GM08714 (cell line): ENCODE results near the gene CALHM5.
"Not testable (repeated sequence)": the region's sequence is repeated elsewhere in the genome, so short reads cannot be mapped to it uniquely, and the experiment has no call there.

Source experiments
- H3K4me3 ChIP-seq: fragments of 200-500 bp; sonication (Bioruptor generic); 2 replicates; pipeline ENCODE4 v1.5.1; 2014; ENCODE audit warnings: mild to moderate bottlenecking, low read length, inconsistent platforms
- ZNF274 ChIP-seq: IDR thresholded peaks from 2 replicates; pipeline ENCODE4 v1.6.1; 2012; ENCODE audit warnings: mild to moderate bottlenecking, low read depth, low read length

The CALHM5 gene

DNA sequence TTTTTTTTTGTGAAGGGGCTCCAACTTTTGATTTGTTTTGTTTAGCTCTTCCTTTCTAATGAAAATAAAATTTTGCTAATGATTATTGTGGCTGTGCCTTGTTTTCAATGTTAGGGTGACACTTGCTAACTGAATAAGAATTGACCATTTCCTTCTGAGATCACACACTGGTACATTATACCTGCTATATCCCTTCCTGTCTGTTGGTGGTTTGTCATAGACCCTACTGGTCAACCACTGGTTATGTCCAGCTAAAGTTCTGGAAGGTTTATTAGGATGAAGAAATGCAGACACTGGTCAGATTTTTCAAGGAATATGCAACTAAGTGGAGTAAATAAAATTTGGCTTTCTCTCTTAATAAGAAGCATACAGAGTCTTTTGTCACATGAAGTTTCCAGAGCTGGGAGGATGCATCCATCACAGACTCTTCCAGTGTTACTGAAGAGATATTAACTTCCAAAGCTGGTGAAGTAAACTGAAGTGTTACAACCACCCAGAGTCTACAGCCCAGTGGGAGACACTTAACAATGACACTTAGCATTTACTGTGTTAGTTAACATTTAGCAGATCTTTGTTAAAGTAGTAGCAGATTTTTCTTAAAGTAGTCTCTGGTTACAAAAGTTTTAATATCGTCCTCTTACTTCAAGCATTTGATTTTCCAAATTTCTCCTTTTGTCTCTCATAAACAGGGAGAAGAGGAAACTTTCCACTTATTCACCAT lies 19.7 kb upstream of the CALHM5 start:
- H3K4me3 ChIP-seq = no peak overlapping the region
- TF ChIP-seq ZNF274 = no peak

DNA sequence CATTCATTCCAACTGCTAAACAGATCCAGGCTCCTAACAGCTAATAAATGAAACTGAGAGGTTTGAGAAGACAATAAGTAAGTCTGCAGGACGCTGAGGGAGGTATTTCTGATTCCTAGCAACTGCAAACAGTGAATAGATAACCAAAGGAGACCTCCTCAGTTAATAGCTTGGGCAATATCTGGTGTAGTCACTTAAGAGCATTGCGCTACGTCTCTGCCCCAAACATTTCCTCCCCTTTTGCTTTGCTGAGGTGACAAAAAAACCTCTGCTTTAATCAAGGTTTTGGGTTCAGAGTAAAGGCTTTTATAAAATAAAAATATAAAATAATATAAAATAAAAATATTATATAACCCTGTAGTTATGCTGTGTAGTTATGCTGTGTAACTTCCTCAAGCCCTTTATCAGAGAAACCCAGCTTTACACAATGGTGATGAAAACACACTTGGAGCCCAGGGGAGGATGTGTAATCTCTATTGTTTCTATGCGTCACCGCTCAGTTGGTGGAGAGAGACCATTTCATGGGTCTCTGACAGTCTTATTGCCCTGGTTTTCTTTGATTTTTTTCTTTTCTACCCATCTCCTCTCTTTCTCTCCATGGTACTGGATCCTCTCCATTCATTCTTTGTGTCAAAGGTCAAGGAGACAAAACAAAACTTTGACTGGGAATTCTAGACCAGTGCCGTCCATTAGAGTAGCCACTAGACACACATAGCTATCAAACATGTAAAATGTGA lies 18.9 kb upstream of the CALHM5 start:
- H3K4me3 ChIP-seq = no peak overlapping the region
- no peak for TF ChIP-seq ZNF274

DNA sequence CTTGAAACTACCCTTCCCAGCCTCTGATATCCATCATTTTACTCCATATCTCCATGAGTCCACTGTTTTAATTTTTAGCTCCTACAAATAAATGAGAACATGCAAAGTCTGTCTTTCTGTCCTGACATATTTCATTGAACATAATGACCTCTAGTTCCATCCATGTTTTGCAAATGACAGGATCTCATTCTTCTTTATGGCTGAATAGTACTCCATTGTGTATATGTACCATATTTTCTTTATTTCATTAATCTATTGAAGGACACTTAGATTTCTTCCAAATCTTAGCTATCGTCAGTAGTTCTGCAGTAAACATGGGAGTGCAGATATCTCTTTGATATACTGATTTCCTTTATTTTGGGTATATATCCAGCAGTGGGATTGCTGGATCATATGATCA lies 16.3 kb upstream of the CALHM5 start:
- not testable (repeated sequence) for H3K4me3 ChIP-seq

- no peak for TF ChIP-seq ZNF274
- no peak overlapping the region for H3K4me3 ChIP-seq
Observed at GRCh38 chr6:116497113-116497676, 14.2 kb upstream of the CALHM5 start.

DNA sequence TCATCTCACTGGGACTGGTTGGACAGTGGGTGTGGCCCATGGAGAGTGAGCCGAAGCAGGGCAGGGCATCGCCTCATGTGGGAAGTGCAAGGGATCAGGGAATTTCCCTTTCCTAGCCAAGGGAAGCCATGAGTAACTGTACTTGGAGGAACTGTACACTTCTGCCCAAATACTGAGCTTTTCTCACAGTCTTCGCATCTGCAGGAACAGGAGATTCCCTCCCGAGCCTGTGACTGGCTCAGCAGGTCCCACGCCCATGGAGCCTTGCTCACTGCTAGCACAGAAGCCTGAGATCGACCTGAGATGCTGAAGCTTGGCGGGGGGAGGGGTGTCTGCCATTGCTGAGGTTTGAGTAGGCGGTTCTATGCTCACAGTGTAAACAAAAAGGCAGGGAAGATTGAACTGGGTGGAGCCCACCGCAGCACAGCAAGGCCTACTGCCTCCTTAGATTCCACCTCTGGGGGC lies 10.4 kb upstream of the CALHM5 start:
- H3K4me3 ChIP-seq = no peak overlapping the region
- no peak for TF ChIP-seq ZNF274

- H3K4me3 ChIP-seq = no peak overlapping the region
- TF ChIP-seq ZNF274 = no peak
Observed at GRCh38 chr6:116507324-116507723, 4.1 kb upstream of the CALHM5 start.

GRCh38 chr6:116508527-116508926 lies 2.9 kb upstream of the CALHM5 start:
- TF ChIP-seq ZNF274 = no peak
- H3K4me3 ChIP-seq = no peak overlapping the region

DNA sequence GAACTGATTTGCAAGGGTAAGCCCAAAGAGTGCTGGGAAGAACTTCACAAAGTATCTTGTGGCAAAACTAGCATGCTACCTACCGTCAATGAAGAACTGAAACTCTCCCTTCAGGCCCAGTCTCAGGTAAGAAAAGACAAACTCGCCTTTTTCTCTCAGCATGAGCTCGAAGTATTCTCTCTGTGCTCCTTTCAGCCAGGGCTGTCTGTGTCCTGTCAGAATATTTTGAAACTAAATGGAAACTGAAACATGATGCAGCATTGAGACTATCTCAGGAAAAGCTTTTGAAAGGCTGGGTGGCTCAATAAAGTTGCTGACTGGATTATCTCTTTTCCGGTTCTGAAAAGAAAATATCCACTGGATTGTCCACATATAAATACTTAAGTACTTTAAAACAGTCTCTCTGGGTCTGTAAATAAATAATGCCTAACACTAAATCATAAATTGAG lies 696 bp downstream of the CALHM5 start:
- TF ChIP-seq ZNF274 = no peak
- H3K4me3 ChIP-seq = no peak overlapping the region

DNA sequence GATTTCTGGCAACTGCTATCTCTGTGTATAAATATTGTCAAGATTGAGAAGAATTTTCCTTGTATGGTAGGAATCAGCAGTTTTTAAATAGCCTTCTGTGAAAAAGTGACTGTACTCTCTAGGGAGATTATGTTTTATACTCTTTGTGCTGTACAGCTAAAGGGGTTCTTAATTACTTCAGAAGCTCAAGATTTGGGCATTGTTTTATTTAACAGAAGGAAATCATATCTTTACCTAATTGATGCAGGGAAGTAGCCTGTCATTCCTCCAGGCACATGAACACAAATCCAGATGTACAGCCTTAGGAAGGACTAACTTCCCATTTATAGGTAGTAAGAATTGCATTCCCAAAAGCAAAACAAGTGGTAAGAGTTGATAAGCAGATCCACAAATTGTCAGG lies 1.3 kb downstream of the CALHM5 start:
- no peak for TF ChIP-seq ZNF274
- H3K4me3 ChIP-seq = no peak overlapping the region

- no peak overlapping the region for H3K4me3 ChIP-seq
- no peak for TF ChIP-seq ZNF274
Observed at GRCh38 chr6:116513224-116513875, 1.9 kb downstream of the CALHM5 start.

GRCh38 chr6:116514111-116514510 lies 2.7 kb downstream of the CALHM5 start:
- no peak for TF ChIP-seq ZNF274
- H3K4me3 ChIP-seq = no peak overlapping the region

- no peak for TF ChIP-seq ZNF274
- H3K4me3 ChIP-seq = no peak overlapping the region
Observed at GRCh38 chr6:116515141-116515540, 3.7 kb downstream of the CALHM5 start.

DNA sequence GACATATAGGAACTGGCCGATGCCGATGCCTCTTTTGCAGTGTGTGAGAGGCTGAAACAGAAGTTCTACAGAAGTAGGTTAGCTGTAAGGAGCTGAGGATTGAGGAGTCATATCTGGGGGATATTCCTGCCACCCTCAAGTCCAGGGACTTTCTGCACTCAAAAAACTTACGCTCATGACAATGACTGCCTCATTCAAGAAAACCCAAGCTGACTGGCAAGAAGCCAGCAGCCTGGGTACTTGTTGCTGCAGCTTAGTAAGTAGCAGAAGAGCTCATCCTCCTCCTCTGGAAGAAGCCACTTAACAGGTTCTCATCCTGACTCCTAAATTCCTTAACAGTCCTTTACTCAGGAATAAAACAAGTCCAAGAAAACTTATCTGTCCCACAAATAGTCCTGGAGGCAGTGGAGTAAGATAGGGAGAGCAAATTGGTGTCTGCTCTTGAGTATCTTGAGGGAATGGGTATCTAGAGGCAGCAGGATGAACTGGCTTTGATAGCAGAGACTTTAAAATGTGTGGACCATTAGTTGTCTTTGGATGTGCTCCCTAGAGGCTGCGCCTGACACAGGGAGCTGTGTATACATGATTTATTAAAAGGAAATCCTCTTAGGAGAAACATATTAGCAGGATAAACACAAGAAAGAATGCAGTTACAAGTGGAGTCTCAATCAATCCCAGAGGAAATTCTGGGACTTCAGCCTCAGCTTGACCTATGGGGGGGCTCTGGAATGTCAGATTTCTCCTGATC lies 7.4 kb downstream of the CALHM5 start:
- no peak overlapping the region for H3K4me3 ChIP-seq
- no peak for TF ChIP-seq ZNF274

DNA sequence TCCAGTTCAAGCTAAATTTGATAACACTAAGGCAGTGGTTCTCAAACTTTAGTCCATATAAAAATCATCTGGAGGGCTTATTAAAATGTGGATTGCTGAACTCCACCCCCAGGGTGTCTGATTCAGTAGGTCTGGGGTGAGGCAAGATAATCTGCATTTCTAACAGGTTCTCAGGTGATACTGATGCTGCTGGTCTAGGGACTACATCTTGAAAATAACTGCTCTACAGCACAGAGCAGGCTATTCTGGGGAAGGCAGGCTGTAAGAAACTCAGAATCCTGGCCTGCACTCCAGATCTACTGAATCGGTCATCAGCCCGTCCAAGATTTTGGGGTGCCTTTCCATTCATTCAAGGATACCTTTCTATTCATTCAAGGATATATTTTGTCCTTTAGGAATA lies 11.5 kb downstream of the CALHM5 start:
- H3K4me3 ChIP-seq = no peak overlapping the region
- no peak for TF ChIP-seq ZNF274
